GM12892 (cell line): Measurements from ENCODE around the gene LCE2A.

Experiments
- DNase-seq: peaks from one replicate; pipeline ENCODE4 v3.0.0; 2011; ENCODE audit not compliant: insufficient read length
- FAIRE-seq: peaks from 2 replicates; lab custom pipeline; 2011; peaks lifted over from hg19 to GRCh38; lab: Jason Lieb, UNC
- POLR2A ChIP-seq: IDR thresholded peaks from 2 replicates; pipeline ENCODE4 v1.6.1; 2011; ENCODE audit warnings: low read depth, low read length, control low read depth
- POLR2AphosphoS5 ChIP-seq: IDR thresholded peaks from 2 replicates; pipeline ENCODE4 v1.6.1; 2011; ENCODE audit warnings: low read depth, low read length, control low read depth
- TAF1 ChIP-seq: IDR thresholded peaks from 2 replicates; pipeline ENCODE4 v1.6.1; 2011; ENCODE audit warnings: low read depth, mild to moderate bottlenecking, control low read depth, low read length, borderline replicate concordance

The LCE2A gene

DNA sequence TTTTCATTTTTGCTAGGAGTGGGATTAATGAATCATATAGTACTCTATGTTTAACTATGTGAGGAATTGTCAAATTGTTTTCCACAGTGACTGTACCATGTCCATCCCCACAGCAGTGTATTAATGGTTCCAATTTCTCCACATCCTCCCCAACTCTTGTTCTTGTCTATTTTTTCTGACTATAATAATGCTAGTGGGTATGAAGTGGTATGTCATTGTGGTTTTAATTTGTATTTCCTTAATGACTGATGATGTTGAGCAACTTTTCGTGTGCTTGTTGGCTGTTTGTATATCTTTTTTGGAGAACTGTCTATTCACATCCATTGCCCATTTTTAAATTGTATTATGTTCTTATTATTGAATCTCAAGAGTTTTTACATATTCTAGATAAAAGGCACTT lies 49.7 kb downstream of the LCE2A start:
- TF ChIP-seq POLR2A (no peak), TAF1 (no peak), POLR2AphosphoS5 (no peak)
- DNase-seq (no peak), FAIRE-seq (no peak)
